HG02885 (cell line): Measurements from ENCODE around the gene TMEM135.
"Not testable (repeated sequence)": the region's sequence is repeated elsewhere in the genome, so short reads cannot be mapped to it uniquely, and the experiment has no call there.

Experiments
- ATAC-seq: cut with Tn5 transposase; IDR thresholded peaks from one replicate; pipeline ENCODE4 v1.9.1; 2021; ENCODE audit warnings: mild to moderate bottlenecking; ENCODE audit not compliant: unreplicated experiment, poor library complexity

The TMEM135 gene

DNA sequence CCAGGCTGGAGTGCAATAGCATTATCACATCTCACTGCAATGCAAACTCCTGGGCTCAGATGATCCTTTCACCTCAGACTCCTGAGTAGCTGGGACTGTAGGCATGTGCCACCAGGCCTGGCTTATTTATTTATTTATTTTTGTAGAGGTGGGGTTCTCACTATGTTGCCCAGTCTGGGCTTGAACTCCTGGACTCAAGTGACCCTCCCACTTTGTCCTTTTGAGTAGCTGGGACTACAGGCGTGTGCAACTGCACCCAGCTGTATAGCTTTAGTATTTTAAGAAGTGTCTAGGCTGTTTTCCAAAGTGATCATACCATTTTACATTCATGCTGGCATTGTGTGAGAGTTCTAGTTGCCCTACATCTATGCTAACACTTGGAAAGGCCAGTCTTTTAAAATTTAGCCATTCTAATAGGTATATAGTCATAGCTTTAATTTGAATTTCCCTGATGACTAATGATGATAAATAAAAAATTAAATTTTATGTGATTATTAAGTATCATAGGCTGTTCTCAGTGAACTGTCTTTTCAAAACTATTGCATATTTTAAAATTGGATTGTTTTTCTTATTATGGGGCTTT lies 96.9 kb downstream of the TMEM135 start:
- ATAC-seq, result no peak

DNA sequence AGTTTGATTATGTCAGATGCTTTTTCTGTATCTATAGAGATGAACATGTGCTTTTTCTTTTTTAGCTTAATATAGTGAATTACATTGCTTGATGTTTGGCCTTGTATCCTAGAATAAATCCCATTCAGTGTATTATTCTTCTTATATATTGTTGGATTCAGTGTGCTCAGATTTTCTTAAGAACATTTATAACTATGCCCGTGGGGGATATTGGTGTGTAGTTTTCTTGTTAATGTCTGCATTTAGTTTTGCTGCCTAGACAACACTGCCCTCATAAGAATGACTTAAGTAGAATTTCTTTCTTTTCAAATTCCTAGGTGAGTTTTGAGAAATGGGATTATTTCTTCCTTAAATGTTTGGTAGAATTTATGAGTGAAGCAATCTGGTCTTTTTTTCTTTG lies 98.5 kb downstream of the TMEM135 start:
- ATAC-seq, result no peak

DNA sequence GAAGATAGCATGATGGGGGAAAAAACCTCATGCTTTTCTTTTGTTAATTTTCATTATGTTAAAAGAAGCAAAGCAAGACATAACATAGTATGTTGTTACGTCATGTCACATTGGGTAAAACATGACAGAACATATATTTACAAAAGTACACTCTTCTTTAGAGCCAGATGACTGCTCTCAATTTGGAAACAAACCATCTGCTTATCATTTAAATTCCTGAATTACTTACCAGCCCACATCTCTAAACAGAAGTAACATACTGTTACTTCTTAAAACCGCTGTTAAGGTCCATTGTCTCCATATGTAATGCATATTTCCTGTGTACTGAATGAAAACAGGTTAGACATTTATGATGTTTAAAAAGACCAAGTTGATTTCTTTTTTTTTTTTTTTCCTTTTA lies 100.0 kb downstream of the TMEM135 start:
- no peak for ATAC-seq

DNA sequence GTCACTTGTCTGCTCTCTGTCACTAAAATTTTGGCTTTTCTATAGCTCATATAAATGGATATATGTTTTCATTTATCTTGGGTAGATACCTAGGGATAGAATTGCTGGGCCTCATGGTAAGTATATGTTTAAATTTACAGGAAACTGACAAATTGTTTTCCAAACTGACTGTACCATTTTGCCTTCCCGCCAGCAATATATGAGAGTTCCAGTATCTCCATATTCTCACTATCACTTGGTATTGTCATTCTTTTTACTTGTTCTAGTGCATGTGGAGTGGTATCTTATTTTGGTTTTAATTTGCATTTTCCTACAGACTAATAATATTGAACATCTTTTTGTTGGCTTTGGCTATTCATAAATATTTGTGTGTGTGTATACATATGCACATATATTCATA lies 101.7 kb downstream of the TMEM135 start:
- no peak for ATAC-seq

DNA sequence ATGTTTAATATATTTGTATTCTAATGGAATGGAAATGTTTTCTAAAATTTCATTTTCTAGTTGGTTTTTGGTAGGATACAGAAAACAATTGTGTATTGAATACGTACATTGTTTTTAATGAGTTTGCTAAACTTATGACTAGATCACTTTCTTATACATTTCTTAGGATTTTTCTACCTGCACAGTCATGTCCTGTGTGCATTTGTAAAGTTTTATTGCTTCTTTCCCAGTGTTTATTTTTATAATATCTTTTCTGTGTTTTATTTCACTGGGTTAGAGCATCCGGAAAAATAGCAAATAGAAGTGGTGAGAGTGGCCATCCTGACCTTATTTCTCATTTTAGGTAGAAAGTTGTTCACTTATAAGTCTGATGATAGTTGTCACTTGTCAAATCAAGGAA lies 103.6 kb downstream of the TMEM135 start:
- ATAC-seq, result no peak

DNA sequence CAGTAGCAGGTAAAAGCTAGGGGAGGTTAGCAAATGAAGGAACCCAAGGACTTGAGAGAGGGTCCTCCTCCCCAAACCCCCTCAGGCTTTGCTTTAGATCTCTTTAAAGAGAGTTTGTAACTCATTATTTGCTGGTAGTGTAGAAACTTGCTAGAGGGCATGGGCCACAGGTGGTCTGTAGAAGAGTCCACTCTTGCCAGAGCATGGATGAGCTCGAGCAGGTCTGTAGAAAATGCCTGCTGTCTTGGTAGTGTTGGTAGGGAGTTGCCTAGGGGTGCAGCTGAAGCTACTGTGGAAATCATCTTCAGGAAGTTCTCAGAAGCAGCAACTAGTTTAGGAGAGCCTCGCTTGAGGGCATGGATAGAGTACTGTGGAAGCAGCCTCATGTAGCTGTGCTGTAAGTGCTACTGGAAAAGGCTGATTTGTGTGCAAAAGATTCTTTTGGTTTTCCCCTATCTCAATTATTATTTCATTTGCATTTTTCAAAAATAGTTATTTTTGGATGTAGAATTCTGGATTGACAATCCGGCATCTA lies 104.3 kb downstream of the TMEM135 start:
- no peak for ATAC-seq

DNA sequence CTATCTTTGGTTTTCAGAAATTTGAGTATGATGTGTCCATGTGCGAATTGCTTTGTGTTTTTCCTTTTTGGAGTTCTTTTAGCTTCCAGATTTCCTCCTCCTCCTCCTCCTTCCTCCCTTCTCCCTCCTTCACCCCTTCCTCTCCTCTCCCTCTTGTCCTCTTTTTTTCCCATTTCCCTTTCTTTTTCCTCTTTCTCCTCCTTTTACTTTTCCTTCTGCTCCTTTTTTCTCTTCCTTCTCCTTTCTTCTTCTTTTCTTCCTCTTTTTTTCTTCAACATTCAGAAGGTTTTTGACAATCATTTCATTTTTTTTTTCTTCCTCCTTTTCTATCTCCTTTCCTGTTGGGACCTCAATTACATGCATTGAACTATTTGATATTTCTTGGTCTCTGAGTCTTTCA lies 104.9 kb downstream of the TMEM135 start:
- ATAC-seq, result no peak

DNA sequence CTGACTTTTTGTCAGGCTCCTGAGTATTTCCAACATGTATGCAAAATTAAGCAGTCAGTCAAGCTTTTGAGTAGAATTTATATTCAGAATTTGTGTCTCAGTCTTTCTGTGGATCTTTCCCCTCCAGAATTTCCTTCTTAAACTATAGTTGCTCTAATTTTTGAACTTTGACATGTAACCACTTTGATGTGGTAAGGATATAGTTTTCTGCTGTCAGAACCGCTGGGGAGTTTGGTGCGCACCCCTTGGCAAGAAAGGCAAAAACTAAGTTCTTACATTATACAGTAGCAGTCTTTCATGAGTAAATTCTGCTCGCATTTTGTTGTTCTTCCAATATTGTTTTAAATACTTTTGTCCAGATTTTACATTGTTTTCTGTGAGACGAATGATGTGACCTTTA lies 105.9 kb downstream of the TMEM135 start:
- ATAC-seq, result no peak

DNA sequence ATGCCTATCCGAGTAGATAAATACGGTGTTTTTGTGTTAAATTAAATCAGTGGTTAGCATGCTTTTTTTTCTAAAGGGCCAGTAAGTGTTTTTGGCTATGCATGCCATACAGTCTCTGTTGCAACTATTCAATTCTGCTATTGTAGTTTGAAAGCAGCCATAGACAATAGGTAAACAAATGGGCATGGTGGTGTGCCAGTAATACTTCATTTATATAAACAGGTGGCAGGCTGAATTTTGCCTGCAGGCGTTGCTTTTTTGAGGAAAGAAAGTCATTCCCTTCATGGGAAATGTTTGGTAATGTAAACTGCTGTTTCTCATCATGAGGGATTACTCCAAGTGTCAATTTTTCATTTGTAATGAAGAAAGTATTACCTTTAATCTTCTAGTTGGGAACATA lies 106.5 kb downstream of the TMEM135 start:
- ATAC-seq, result no peak

DNA sequence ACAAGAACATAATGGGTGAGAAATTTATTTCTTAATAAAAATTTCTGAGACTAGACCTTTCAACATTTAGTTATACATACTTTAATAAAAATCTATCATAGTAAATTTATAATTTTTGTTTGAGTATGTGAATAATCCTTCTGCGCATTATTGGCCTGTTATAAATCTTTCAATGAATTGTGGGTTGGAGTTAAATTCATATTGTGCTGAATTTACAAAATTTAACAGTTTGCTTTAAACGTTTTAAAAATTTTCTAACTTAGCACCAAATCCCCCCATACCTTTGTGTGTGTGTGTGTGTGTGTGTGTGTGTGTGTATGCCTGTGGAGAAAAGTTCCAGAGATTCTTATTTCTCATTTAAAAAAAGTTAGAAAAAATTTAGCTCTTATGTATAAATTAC lies 111.0 kb downstream of the TMEM135 start:
- no peak for ATAC-seq

DNA sequence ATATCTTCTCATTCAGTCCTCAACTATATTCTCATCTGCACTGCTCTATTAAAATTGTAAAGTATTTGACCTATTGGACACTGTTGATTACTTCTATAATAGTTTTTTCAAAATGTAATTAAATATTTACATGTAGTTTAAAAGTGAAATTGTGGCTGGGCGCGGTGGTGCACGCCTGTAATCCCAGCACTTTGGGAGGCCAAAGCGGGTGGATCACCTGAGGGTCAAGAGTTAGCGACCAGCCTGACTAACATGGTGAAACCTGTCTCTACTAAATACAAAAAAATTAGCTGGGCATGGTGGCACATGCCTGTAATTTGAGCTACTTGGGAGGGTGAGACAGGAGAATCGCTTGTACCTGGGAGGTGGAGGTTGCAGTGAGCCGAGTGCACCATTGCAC lies 112.0 kb downstream of the TMEM135 start:
- not testable (repeated sequence) for ATAC-seq

DNA sequence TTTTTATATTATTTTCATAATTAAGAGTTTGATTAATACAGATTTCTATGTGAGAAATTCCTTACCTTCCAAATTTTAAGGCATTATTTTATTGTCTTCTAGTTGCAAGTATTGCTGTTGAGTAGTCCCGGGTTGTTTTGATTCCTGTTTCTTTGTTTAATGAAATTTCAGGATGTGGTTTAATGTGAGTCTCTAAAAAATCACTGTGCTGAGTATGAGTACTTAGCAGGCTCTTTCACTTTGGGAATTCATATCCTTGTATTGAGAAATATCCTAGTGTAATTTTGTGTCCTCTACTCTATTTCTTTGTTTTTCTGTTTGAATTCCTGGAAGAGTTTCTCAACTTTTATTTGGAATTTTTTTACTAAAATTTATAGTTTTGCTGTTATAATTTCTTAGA lies 113.2 kb downstream of the TMEM135 start:
- ATAC-seq, result no peak

DNA sequence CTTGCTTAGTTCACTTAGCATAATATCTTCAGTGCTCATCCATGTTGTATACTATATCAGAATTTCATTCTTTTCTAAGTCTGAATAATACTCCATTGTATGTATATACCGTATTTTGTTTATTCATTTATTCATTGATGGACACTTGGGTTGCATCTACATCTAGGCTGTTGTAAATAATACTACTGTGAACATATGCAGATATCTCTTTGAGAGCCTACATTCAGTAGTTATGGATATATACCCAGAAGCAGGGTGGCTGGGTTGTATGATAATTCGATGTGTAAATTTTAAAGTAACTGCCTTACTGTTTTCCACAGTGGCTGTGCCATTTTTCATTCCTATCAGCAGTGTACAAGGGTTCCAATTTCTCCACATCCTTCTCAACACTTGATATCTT lies 116.5 kb downstream of the TMEM135 start:
- ATAC-seq, result no peak

DNA sequence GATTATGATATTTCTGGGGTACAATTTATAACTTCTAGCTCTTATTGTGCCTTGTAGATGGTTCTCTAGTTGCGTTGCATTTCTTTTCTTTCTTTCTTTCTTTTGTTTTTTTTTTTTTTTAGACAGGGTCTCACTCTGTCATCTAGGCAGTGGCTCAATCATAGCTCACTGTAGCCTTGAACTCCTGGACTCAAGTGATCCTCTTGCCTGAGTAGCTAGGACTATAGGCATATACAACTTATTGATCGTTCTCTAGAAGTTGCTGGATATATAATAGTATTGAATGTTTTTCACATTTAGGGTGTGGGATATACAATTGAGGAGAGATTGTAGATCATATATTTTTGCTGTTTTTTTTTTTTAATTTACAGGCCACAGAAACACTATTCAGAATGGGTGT lies 119.2 kb downstream of the TMEM135 start:
- no peak for ATAC-seq

DNA sequence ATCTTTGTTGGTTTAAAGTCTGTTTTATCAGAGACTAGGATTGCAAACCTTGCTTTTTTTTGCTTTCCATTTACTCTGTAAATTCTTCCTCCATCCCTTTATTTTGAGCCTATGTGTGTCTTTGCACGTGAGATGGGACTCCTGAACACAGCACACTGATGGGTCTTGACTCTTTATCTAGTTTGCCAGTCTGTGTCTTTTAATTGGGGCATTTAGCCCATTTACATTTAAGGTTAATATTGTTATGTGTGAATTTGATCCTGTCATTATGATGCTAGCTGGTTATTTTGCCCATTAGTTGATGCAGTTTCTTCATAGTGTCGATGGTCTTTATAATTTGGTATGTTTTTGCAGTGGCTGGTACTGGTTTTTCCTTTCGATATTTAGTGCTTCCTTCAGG lies 131.3 kb downstream of the TMEM135 start:
- not testable (repeated sequence) for ATAC-seq

DNA sequence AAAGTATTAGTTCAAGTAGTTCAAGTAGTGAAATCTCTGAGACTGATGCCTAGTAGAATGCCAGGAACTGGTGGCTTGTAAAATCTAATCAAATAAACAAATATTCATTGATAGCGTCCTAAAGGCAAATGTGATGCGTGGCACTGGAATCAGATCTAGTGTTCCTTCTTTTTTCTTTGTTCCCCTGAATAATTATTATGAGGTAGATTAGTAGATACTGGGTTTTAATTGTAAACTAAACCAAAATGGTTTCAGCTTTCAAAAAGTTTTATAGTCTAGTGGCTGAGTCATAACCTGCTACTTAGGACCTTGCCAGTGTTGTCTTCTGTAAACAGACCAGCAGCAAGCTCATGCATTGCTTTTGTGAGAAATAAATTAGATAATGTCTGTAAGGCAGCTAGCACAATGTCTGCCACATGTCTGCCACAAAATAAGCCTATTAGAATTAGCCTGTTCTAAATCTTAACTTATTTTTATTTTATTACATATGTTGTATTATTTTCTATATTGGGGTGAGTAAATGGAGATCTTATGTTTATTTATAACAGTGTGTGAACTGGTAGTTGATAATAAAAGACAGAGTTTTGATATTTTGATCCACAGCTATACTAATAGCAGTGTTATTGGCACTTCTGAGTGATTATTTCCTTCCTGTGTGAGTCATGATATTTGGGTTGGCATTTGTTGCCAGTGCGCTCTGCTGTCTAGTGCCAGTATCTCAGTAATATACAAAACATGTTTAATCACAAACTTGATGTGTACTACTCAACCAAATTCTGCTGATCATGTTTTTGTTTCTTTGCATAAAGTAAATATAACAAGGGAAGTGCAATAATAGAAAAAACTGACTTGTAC lies 135.7 kb downstream of the TMEM135 start:
- no peak for ATAC-seq

DNA sequence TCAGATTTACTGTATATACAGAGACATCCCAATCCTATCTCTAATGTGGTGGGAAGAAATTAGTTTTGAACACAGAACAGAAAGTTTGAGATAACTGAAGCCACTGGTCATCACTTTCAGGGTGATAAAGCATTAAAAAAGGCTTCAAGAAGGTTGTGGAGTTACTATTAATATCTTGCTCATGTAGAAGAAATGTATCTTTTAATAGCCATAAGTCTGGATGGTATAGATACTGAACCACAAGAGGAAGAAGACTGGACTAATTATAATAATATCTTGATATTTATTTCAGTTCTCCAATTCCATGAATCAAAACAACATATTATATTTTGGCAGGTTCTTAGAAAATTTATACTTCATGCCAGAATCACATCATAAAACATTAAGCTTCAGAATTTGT lies 137.1 kb downstream of the TMEM135 start:
- no peak for ATAC-seq

DNA sequence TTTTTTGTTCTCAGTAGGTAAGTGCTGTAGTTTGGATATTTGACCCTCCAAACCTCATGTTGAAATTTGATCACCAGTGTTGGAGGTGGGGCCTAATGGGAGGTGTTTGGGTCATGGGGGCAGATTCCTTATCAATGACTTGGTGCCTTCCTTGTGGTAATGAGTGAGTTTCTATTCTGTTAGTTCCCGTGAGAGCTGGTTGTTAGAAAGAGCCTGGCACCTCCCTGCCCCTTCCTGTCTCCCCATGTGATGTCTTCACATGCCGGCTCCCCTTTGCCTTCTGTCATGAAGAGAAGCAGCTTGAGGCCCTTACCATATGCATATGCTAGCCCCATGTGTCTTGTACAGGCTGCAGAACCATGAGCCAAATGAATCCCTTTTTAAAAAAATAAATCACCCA lies 138.3 kb downstream of the TMEM135 start:
- no peak for ATAC-seq

DNA sequence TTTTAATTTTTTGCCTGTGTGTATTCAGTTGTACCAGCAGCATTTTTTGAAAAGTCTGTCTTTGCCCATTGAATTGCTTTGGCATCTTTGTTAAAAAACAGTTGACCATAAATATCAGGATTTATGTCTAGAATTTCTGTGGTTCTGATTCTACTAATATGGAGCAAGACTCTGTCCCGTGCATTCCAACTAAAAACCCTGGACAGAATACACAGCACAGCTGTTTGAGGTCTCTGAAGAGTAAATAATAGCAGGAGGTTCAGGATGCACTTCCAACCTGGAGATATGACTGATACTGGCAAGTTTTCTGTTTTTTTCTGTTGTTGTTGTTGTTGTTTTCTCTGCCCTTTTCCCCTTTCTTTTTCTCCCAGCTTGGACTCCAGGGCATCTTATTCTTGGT lies 141.9 kb downstream of the TMEM135 start:
- no peak for ATAC-seq

DNA sequence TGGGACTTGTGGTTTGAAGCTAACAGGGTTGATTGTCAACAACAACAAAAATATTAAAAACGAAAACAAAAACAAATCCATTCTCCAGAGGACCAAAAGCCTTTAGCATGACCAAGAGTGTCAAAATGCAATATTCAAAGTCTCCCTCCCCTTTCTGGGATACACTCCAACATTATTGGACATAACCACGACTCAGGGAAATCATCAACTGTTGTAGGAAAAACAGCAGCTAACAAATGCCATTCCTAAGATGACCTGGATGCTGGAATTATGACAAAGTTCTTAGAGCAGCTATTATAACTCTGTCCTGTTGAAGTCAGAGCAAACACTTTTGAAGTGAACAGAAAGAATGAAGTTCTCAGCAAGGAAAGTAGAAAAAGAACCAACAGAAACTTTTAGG lies 143.0 kb downstream of the TMEM135 start:
- ATAC-seq, result no peak

DNA sequence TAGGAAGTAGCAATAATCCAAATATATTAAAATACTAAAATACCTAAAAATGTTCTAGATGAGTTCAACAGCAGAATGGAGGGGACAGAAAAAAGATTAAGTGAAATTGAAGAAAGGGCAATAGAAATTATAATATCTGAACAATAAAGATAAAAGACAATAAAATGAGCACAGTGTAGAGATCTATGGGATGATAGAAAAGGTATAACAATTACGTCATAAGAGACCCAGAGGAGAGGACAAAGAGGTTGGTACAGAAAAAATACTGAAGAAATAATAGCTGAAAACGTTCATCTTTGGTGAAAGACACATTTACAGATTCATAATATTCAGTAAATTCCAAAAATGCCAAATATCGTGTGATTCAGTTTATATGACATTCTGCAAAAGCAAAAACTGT lies 143.4 kb downstream of the TMEM135 start:
- no peak for ATAC-seq

DNA sequence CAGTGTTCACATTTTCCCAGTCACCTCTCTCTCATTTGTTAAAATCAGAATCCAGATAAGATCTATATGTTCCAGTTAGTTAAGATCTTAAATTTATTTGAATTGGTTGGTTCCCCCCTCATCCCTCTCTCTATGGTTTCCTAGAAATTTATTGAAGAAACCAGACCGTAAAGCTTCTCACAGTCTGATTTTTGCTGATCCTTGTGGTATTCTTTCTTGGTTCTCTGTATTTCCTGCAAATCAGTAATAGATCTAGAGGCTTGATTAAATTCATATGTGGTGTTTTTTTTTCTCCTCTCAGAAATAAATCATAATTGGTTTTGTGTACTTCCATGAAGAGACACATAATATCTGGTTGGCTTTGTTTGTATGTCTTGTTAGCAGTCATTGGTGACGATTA lies 147.5 kb downstream of the TMEM135 start:
- no peak for ATAC-seq
